SU-DHL-6 (cell line): ENCODE data around the gene GPR42.

Experiments used
- H2AFZ ChIP-seq: fragments of 200-600 bp; sonication (generic); 2 replicates; pipeline ENCODE4 v1.6.1; 2014; ENCODE audit warnings: low read depth, mild to moderate bottlenecking, moderate library complexity, mixed read lengths, antibody characterized with exemption, low read length; ENCODE audit not compliant: severe bottlenecking
- H3F3A ChIP-seq: fragments of 200-600 bp; shearing (Covaris generic); 2 replicates; pipeline ENCODE4 v1.6.0; 2016; ENCODE audit warnings: antibody characterized with exemption, mild to moderate bottlenecking; ENCODE audit not compliant: insufficient read depth
- H3K27ac ChIP-seq: fragments of 200-600 bp; sonication (generic); 2 replicates; pipeline ENCODE4 v1.5.1; 2016; ENCODE audit warnings: low read depth, mild to moderate bottlenecking, low read length, moderate library complexity, mixed read lengths
- H3K27me3 ChIP-seq: fragments of 200-600 bp; sonication (generic), shearing (Covaris generic); 2 replicates; pipeline ENCODE4 v1.6.0; 2014; ENCODE audit warnings: mild to moderate bottlenecking, low read length
- H3K36me3 ChIP-seq: fragments of 200-600 bp; sonication (generic); 2 replicates; pipeline ENCODE4 v1.6.1; 2014; ENCODE audit warnings: mild to moderate bottlenecking, low read length, mixed read lengths
- H3K4me2 ChIP-seq: fragments of 300-600, 200-600 bp; shearing (Covaris generic), sonication (generic); 2 replicates; pipeline ENCODE4 v1.6.0; 2014; ENCODE audit warnings: low read length, low read depth, mild to moderate bottlenecking; ENCODE audit not compliant: poor library complexity, severe bottlenecking
- H3K4me3 ChIP-seq: fragments of 200-600 bp; sonication (generic); 2 replicates; pipeline ENCODE4 v1.5.1; 2014; ENCODE audit warnings: antibody characterized with exemption, low read length, mild to moderate bottlenecking, mixed read lengths; ENCODE audit not compliant: insufficient read depth, poor library complexity, severe bottlenecking
- H3K79me2 ChIP-seq: fragments of 200-600 bp; sonication (generic); 2 replicates; pipeline ENCODE4 v1.6.1; 2014; ENCODE audit warnings: mild to moderate bottlenecking, low read length, moderate library complexity; ENCODE audit not compliant: insufficient read depth
- H3K9ac ChIP-seq: fragments of 200-600 bp; sonication (generic); 2 replicates; pipeline ENCODE4 v1.7.0; 2014; ENCODE audit warnings: mild to moderate bottlenecking, low read length
- H3K9me2 ChIP-seq: fragments of 200-600 bp; sonication (generic); replicated peaks from 2 replicates; pipeline ENCODE4 v1.6.1; 2014; ENCODE audit warnings: low read length; ENCODE audit not compliant: insufficient read depth
- H3K9me3 ChIP-seq: fragments of 200-600 bp; sonication (generic); 2 replicates; pipeline ENCODE4 v1.6.1; 2014; ENCODE audit warnings: low read length, mixed read lengths; ENCODE audit not compliant: insufficient read depth
- H4K20me1 ChIP-seq: fragments of 200-600 bp; sonication (generic); 2 replicates; pipeline ENCODE4 v1.6.1; 2014; ENCODE audit warnings: low read depth, mild to moderate bottlenecking, antibody characterized with exemption, low read length, moderate library complexity, mixed read lengths
- CTCF ChIP-seq: fragments of 200-600 bp; sonication (generic); IDR thresholded peaks from one replicate; pipeline ENCODE4 v1.5.1; 2017; ENCODE audit warnings: antibody characterized with exemption, mild to moderate bottlenecking, low read length, moderate library complexity; ENCODE audit not compliant: insufficient read depth, poor library complexity, severe bottlenecking
- EZH2phosphoT487 ChIP-seq: fragments of 200-600 bp; sonication (generic), shearing (Covaris generic); conservative IDR thresholded peaks from 2 replicates; pipeline ENCODE4 v1.6.1; 2018; ENCODE audit warnings: mild to moderate bottlenecking, antibody characterized with exemption, low read length, moderate library complexity, mixed read lengths

GPR42 gene

GRCh38 chr19:35403116-35403760, 32.4 kb downstream of the GPR42 start:
- no peak overlapping the region for H3K9ac ChIP-seq
- no peaks in the 10 kb centered on the region for H3K36me3 ChIP-seq
- H3K4me3 ChIP-seq, result no peak overlapping the region
- no peaks in the 10 kb centered on the region for H3K9me2 ChIP-seq
- no peak overlapping the region for H3K27ac ChIP-seq
- H3K27me3 ChIP-seq, result no peaks in the 10 kb centered on the region
- H3F3A ChIP-seq, result no peaks in the 10 kb centered on the region
- H3K79me2 ChIP-seq, result no peaks in the 10 kb centered on the region
- H2AFZ ChIP-seq, result no peak overlapping the region
- H4K20me1 ChIP-seq, result no peaks in the 10 kb centered on the region
- TF ChIP-seq EZH2phosphoT487 (no peak), CTCF (no peak)
- H3K4me2 ChIP-seq, result no peak overlapping the region
- H3K9me3 ChIP-seq, result no peaks in the 10 kb centered on the region

- TF ChIP-seq CTCF, result no peak
- TF ChIP-seq EZH2phosphoT487, result no peak
- no peaks in the 10 kb centered on the region for H3F3A ChIP-seq
- H4K20me1 ChIP-seq, result no peaks in the 10 kb centered on the region
- H3K9ac ChIP-seq, result no peak overlapping the region
- no peak overlapping the region for H3K4me2 ChIP-seq
- no peaks in the 10 kb centered on the region for H3K27me3 ChIP-seq
- no peak overlapping the region for H3K4me3 ChIP-seq
- no peaks in the 10 kb centered on the region for H3K9me3 ChIP-seq
- H3K36me3 ChIP-seq, result no peaks in the 10 kb centered on the region
- H3K9me2 ChIP-seq, result no peaks in the 10 kb centered on the region
- H2AFZ ChIP-seq, result no peak overlapping the region
- no peak overlapping the region for H3K27ac ChIP-seq
- H3K79me2 ChIP-seq, result no peaks in the 10 kb centered on the region
These were observed 34.2 kb downstream of the GPR42 start for GRCh38 chr19:35404879-35405622.

GRCh38 chr19:35407619-35408018, 36.8 kb downstream of the GPR42 start:
- H3K27ac ChIP-seq, result no peak overlapping the region
- H3K36me3 ChIP-seq, result no peaks in the 10 kb centered on the region
- no peaks in the 10 kb centered on the region for H3F3A ChIP-seq
- H3K9ac ChIP-seq, result no peak overlapping the region
- H4K20me1 ChIP-seq, result no peaks in the 10 kb centered on the region
- no peak for TF ChIP-seq CTCF
- no peak for TF ChIP-seq EZH2phosphoT487
- H2AFZ ChIP-seq, result no peak overlapping the region
- no peaks in the 10 kb centered on the region for H3K9me2 ChIP-seq
- no peaks in the 10 kb centered on the region for H3K9me3 ChIP-seq
- no peaks in the 10 kb centered on the region for H3K79me2 ChIP-seq
- no peaks in the 10 kb centered on the region for H3K27me3 ChIP-seq
- no peak overlapping the region for H3K4me2 ChIP-seq
- H3K4me3 ChIP-seq, result no peak overlapping the region
